HG03097 (cell line): ENCODE measurements around the gene PARVB.

Source experiments
- ATAC-seq: cut with Tn5 transposase; IDR thresholded peaks from one replicate; pipeline ENCODE4 v1.9.1; 2021; ENCODE audit not compliant: unreplicated experiment, low FRiP score

PARVB gene

GRCh38 chr22:44025171-44026065 lies 1.3 kb downstream of the PARVB start:
- peak; percentile 42 for ATAC-seq

GRCh38 chr22:44026066-44026629 lies 2.0 kb downstream of the PARVB start:
- no peak for ATAC-seq

- ATAC-seq = peak; percentile 39
These were observed 2.8 kb downstream of the PARVB start for GRCh38 chr22:44026630-44027511.

- no peak for ATAC-seq
These were observed 4.0 kb downstream of the PARVB start for GRCh38 chr22:44028091-44028490.

- ATAC-seq = no peak
These were observed 5.0 kb downstream of the PARVB start for GRCh38 chr22:44029069-44029468.

- no peak for ATAC-seq
These were observed 6.1 kb downstream of the PARVB start for GRCh38 chr22:44030051-44030701.

- ATAC-seq = no peak
These were observed 6.6 kb downstream of the PARVB start for GRCh38 chr22:44030702-44031082.

- ATAC-seq = no peak
These were observed 7.3 kb downstream of the PARVB start for GRCh38 chr22:44031158-44031952.

- no peak for ATAC-seq
These were observed 8.1 kb downstream of the PARVB start for GRCh38 chr22:44032126-44032730.

- no peak for ATAC-seq
These were observed 9.2 kb downstream of the PARVB start for GRCh38 chr22:44033287-44033686.

GRCh38 chr22:44033694-44034093 lies 9.6 kb downstream of the PARVB start:
- ATAC-seq = no peak

- no peak for ATAC-seq
These were observed 13.6 kb downstream of the PARVB start for GRCh38 chr22:44037519-44038375.

- no peak for ATAC-seq
These were observed 15.6 kb downstream of the PARVB start for GRCh38 chr22:44039566-44040171.

GRCh38 chr22:44042249-44043218 lies 18.4 kb downstream of the PARVB start:
- no peak for ATAC-seq

- ATAC-seq = no peak
These were observed 21.0 kb downstream of the PARVB start for GRCh38 chr22:44045145-44045544.

GRCh38 chr22:44046485-44047141 lies 22.5 kb downstream of the PARVB start:
- no peak for ATAC-seq
